Stimulated activated CD8-positive, alpha-beta memory T cell treated with anti-CD3 and anti-CD28 coated beads, Interleukin-12 subunit alpha, Interleukin-12 subunit beta, amount 100 ng/mL, for 4 hours (primary cell): ENCODE results near the gene RAC3.
"Not testable (repeated sequence)": the region's sequence is repeated elsewhere in the genome, so short reads cannot be mapped to it uniquely, and the experiment has no call there.

ENCODE experiments used
- DNase-seq: peaks from one replicate; pipeline ENCODE4 v3.0.0-alpha.2; 2020; ENCODE audit warnings: low read depth

RAC3 gene

DNA sequence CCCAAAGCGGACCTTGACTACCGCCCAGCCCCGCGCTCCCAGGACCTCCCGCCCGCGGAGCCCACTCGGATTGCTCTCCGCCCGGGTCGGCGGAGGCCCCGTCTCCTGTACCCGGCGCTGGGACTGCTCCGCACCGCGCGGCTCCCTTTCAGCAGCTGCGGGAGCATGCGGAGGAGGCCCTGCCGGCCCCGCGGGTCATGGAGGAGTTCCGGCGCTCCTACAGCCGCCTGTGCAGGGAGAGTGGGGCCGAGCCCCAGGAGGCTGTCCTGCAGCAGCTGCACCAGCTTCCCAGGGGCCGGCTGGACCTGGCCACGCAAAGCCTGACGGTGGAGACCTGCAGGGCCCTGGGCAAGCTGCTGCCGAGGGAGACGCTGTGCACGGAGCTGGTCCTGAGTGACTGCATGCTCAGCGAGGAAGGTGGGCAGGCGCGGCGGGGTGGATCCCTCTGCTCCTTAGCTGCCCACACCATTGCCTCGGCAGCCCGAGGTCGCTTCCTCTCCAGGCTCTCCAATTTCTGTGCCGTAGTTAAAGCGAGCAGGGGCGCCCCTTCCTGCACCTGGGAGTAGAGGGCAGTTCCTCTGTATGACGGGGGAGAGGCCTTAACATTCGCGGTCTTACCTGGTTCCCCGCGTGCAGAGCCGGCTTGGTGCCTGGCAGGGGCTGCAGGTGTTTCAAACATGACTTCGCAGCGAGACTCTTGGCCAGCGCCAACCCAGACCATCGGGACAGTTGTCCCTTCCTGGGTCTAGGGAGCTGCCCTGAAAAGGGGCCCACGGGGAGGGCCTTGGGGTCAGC is 7.8 kb upstream of the RAC3 start:
- DNase-seq, result no peak

DNA sequence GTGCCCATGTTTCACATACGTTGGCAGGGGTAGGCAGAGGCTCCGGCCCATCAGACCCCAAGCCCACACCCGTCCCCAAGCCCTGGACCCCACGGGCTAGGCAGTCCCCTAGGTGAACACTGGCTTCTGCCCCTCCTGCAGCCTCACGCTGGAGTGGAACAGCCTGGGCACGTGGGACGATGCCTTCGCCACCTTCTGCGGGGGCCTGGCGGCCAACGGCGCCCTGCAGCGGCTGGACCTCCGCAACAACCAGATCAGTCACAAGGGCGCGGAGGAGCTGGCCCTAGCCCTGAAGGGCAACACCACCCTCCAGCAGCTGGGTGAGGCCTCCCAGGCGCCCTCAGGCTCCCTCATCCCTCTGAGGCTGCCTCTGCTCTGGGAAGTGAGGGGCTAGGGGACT is 6.6 kb upstream of the RAC3 start:
- no peak for DNase-seq

DNA sequence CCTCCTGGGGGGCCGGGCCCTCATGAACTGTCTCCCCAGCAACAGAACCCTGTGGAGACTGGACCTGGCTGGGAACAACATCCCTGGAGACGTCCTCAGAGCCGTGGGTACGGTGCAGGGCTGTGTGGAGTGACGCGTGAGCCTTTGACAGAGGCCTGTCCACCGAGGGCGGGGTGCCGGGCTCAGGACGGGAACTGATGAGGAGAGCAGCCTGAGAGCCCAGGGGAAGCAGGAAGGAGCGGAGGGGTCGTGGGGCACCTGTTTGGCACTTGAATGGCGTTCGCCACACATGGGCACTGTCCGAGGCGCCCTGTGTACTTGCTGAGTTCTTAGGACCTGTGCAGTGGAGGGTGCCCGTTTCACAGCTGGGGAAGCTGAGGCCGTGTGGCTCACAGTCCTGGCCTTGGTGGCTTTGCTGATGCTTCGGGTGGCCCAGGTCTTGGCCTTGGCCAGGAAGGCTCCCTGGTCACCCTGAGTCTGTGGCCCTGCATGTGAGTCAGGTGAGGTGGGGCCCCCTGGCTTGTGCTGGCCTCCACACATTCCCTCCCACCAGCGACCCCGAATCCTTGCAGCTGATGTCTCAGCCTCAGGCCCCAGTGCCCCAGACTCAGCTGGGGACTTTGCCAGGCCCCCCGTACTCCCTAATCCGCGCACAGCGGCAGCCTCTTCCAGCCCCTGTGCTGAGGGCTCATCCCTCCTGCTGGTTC is 5.9 kb upstream of the RAC3 start:
- DNase-seq, result no peak

DNA sequence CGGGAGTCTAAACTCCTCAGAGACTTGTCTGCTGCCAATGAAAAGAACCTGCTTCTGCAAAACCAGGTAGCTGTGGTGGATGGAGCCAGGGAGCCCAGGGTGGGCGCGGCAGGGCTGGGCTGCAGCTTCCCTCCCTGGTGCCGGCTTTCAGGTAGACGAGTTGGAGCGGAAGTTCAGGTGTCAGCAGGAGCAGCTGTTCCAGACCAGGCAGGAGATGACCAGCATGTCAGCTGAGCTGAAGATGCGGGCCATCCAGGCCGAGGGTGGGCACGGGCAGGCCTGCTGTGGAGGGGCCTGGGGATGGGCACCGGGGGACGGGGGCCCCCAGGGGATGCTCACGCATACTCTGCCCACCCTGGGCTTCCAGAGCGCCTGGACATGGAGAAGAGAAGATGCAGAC is 3.2 kb upstream of the RAC3 start:
- DNase-seq, result no peak

DNA sequence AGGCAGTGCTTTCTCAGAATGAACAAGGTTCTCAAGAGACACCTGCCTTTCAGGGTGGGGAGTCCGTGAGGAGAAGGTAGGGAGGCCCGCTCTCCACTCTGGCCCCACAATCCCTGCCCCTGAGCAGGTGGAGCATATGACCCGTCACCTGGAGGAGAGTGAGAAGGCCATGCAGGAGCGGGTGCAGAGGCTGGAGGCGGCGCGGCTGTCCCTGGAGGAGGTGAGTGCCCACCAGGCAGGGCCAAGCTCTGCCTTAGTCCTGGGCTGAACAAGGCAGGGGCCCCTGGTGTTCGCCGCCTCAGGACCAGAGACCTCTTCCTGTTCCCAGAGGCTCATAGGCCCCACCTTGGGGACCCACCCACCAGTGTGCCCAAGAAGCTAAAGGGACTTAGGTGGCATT is 2.5 kb upstream of the RAC3 start:
- DNase-seq, result no peak

DNA sequence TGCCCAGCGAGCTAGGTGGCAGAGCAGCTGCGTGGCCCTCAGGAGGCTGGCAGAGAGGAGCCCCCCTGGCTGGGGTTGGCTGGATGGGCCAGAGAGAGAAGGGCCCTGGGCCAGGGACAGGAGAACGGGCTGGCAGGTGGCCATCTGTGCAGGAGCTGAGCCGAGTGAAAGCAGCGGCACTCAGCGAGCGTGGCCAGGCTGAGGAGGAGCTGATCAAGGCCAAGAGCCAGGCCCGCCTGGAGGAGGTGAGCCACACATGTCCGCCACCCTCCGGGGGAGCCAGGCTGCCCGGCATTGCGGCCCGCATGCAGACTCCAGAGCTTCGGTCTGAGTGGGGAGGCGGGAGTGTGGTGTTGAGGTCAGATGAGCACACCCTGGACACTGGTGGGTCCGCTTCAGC is 2.1 kb upstream of the RAC3 start:
- no peak for DNase-seq

DNA sequence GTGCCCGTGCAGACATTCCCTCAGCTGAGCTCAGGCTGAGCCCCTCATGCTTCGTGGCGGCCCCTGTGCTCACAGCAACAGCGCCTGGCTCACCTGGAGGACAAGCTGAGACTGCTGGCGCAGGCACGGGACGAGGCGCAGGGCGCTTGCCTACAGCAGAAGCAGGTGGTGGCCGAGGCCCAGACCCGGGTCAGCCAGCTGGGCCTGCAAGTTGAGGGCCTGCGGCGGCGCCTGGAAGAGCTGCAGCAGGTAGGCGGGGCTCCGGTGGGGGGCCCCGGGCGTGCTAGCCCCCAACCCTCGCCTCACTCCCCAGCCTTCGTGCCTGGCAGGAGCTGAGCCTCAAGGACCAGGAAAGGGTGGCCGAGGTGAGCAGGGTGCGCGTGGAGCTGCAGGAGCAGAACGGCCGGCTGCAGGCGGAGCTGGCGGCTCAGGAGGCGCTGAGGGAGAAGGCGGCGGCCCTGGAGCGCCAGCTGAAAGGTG is 1.4 kb upstream of the RAC3 start:
- DNase-seq, result no peak

DNA sequence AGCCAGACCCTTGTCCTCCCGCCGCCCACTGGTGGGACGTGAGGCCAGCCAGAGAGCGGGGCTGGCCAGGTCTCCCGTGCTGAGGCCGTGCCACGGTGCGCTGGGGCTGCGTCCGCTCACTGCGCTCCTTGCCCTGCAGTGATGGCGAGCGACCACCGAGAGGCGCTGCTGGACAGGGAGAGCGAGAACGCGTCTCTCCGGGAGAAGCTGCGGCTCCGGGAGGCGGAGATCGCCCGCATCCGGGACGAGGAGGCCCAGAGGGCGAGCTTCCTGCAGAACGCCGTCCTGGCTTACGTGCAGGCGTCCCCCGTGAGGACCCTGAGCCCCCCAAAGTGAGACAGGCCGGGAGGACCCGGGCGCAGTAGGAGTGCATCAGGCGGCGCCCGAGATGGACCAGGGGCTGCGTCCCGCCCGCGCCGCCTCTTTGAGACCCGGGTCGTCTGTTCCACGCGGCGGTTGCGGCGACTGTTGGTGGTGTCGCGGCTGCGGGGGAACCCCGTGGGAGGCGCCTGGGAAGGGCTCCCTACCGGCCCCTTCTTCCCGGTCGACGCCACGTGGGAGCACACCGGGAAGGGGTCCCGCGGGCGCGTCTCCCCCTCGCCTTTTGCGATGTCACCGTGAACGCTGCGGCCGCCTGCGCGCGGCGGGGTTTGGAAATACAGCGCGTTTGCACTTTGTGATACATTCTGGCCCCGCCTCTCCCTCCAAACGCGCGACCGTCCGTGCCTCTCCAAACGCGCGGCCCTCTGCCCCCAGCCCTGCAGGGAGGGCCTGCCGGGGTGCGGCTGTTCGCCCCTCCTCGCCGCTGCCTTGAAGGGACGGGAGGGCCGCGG is 792 bp upstream of the RAC3 start:
- DNase-seq, result peak; percentile 60

DNA sequence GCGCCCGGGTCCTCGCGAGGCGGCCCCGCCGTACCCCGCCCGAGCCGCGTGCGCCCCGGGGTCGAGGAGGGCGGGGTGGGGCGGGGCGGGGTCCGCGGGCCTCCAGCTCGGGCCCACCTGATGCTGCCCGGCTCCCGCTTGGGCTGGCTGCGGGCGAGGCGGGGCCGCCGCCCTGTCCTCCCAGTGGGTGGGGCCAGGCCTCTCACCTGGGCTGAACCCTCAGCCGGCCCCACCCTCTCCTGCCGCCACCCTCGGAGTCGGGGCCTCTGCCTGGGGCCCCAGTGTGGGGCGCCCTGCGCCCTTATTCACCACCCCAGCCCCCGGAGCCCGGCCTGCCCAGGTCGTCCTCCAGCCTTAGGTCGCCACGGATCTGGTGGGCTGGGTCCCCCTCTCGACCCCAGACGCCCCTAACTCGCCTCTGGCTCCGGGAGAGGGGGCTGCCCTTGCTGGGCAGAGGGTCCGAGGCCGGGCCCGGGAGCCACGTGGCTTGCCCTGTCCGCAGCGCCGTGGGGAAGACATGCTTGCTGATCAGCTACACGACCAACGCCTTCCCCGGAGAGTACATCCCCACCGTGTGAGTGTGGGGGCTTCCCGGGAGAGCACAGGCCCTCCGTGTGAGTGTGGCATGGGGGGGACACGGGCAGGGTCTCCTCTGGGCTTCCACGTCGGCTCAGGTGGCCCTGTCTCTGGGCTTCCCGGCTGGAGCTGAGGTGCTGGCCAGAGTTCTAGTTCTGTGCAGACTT is 578 bp downstream of the RAC3 start:
- DNase-seq, result no peak

- no peak for DNase-seq
Measured at GRCh38 chr17:82033359-82034085, 2.0 kb downstream of the RAC3 start.

DNA sequence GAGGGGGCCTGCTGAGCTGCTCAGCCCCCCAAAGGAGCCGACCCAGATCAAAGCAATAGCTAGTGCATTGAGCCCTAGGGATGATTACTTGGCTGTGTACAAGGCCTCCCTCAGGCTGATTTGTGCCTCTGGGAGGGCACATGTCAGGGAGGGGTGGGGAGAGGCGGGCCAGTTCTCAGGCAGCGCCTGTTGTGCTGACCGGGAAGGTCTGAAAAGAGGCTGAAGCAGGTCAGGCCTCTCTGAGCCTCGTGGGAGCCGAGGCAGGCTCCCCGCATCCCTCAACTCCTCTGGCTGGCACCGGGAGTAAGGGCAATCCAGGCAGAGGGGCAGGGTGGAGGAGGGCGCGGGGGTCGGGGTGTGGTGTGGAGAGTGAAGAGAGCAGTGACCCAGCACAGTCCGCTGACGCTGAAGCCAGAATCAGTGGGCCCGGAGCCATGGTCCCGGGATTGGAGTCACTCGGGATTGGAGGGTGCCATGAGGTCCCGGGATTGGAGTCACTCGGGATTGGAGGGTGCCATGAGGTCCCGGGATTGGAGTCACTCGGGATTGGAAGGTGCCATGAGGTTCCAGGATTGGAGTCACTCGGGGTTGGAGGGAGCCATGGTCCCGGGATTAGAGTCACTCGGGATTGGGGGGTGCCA is 3.0 kb downstream of the RAC3 start:
- no peak for DNase-seq

DNA sequence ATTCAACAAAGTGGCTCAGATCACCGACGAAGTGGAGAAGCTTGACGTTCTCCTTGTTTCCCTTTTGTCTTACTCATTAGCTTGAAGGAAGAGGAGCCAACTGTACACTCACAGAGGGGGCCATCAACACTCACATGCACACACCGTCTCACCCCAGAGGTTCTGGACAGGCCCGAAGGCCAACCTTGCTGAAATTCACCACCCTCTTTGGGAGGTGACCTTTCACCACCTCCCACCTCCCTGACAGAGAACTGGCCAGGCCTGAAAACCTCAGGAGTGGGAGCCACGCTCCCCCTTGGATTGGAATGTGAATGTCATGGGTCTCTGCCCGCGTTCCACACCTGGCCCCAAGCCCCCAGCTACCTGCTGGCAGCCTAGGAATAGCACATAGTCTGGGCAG is 4.0 kb downstream of the RAC3 start:
- no peak for DNase-seq

DNA sequence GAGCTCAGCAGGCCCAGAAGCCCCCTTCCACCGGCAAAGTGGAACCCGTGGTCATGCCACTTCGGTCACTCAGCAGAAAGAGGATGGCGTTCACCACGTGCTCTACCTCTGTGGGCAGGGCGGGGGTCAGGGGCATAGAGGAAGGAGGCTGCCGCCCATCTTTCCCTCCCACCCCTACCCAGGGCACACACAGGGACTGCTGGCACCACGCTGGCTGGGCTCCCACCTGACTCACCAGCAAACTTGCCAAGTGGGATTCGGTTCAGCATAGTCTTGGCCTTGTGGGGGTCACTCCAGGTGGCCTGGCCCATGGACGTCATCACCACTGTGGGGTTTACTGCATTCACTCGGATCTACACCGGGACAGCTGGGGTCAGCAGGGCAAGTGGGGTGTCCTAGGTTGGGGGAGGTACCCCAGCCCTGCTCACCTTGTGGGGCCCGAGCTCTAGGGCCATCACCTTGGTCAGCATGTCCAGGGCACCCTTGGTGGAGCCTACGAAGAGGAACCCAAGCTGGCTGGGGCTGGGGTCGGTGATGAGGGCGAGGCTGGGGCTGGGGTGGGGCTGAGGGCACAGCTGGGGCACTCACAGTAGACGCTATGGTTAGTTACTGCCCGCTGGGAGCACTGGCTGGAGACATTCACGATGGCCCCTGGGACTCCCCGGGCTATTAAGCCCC is 4.6 kb downstream of the RAC3 start:
- DNase-seq, result no peak

GRCh38 chr17:82036634-82037091 is 5.2 kb downstream of the RAC3 start:
- DNase-seq, result no peak

DNA sequence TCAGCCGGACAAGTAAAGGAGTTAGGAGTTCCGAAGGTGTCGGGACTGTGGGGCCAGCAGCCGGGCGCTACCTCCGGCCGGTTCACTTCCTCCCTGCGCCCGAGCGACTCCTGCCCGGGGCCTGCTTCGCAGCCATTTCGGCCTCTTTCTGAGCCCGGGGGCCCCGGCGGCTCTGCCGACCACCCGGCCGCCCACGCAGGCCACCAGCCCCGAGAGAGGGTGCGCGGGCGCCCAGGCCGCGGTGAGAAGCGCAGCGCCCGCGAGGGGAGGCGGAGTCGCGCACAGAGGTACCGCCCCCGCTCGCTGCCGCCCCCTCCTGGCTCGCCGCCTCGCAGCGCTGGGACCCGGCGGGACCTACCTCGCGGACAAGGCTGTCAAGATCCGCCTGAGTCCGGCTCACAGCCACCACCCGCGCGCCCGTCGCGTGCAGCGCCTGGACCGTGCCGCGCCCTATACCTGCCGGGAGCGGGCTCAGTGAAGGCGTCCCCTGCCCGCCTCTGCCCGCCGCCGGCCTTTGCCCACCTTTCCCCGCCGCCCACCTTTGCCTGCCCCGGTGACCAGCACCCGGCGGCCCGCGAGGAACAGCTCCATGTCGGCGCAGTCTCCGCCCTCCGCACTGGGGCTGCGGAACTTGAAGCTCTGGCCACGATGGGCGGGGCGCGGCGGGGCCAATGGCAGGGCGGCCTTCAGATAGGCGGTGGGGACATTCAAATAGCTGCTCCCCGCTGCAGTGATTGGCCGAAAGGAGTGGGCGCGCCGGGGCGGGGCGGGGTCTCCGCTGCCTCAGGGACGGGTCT is 5.8 kb downstream of the RAC3 start, which contains the start of gene DCXR:
DCXR (minus strand) TSS at position 606 of the 797 bp plus-strand sequence; CDS start at position 591, 15 bp downstream.
- DNase-seq, result peak; percentile 84

- DNase-seq, result no peak
Measured at GRCh38 chr17:82037889-82038195, 6.4 kb downstream of the RAC3 start.

DNA sequence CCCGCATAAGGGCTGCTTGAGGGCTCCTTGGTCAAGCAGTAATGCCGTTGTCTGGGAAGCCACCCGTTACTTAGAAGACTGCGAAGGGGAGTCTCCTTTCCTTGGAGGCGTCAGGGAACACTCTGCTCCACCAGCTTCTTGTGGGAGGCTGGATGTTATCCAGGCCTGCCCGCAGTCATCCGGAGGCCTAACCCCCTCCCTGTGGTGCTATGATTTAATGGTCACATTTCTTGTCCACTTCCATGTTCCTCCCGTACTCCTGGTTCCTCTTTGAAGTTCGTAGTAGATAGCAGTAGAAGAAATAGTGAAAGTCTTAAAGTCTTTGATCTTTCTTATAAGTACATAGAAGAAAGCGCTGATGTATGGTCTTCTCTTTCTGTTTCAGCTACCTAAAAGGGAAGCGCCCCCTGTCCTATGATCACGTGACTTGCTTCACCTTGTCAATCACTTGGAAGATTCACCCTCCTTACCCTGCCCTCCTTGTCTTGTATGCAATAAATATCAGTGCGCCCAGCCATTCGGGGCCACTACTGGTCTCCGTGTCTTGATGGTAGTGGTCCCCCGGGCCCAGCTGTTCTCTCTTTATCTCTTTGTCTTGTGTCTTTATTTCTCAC is 7.4 kb downstream of the RAC3 start:
- DNase-seq, result not testable (repeated sequence)

- DNase-seq, result no peak
Measured at GRCh38 chr17:82039695-82040299, 8.3 kb downstream of the RAC3 start.
